Endothelial cell of umbilical vein (primary cell): ENCODE measurements around the gene HIC1.

Experiments used
- EZH2 ChIP-seq: IDR thresholded peaks from 2 replicates; pipeline ENCODE4 v1.6.1; 2012; ENCODE audit warnings: borderline replicate concordance, low read depth, mild to moderate bottlenecking, moderate library complexity, low read length, inconsistent platforms; ENCODE audit not compliant: severe bottlenecking
- FOS ChIP-seq: IDR thresholded peaks from 2 replicates; pipeline ENCODE4 v1.6.1; 2011; ENCODE audit warnings: mild to moderate bottlenecking, low read length, moderate library complexity, borderline replicate concordance; ENCODE audit not compliant: insufficient read depth
- GATA2 ChIP-seq: IDR thresholded peaks from 2 replicates; pipeline ENCODE4 v1.7.0; 2011; ENCODE audit warnings: low read depth, mild to moderate bottlenecking, moderate library complexity, mixed read lengths, low read length; ENCODE audit not compliant: insufficient read length, insufficient read depth
- JUN ChIP-seq: IDR thresholded peaks from 2 replicates; pipeline ENCODE4 v1.6.1; 2011; ENCODE audit warnings: borderline replicate concordance, low read depth; ENCODE audit not compliant: insufficient read length, insufficient read depth
- MYC ChIP-seq: IDR thresholded peaks from one replicate; pipeline ENCODE4 v1.6.1; 2011; ENCODE audit warnings: mild to moderate bottlenecking, low read depth, low read length
- POLR2A ChIP-seq: IDR thresholded peaks from 2 replicates; pipeline ENCODE4 v1.6.1; 2012; ENCODE audit warnings: low read depth, mild to moderate bottlenecking, control low read depth, low read length
- POLR2AphosphoS5 ChIP-seq: IDR thresholded peaks from 2 replicates; pipeline ENCODE4 v1.6.1; 2012; ENCODE audit warnings: low read depth, mild to moderate bottlenecking, control low read depth, low read length, moderate library complexity; ENCODE audit not compliant: insufficient read depth
- TF ChIP-seq, protein P1 (sequence below), 2 donors: IDR thresholded peaks; 1 replicate in 1 of 2; 2 replicates in 1 of 2; pipeline ENCODE4 v1.5.1; 2011; ENCODE audit warnings: low read length in 2 of 2, mild to moderate bottlenecking in 2 of 2, moderate library complexity in 2 of 2, control low read depth in 1 of 2, inconsistent platforms in 1 of 2, low read depth in 1 of 2; ENCODE audit not compliant: insufficient read depth in 1 of 2; ENCODE audit errors: extremely low read depth in 1 of 2
- TF ChIP-seq, protein P2 (sequence below): IDR thresholded peaks from 2 replicates; pipeline ENCODE4 v1.6.1; 2011; ENCODE audit not compliant: insufficient read depth, insufficient read length

DNA sequence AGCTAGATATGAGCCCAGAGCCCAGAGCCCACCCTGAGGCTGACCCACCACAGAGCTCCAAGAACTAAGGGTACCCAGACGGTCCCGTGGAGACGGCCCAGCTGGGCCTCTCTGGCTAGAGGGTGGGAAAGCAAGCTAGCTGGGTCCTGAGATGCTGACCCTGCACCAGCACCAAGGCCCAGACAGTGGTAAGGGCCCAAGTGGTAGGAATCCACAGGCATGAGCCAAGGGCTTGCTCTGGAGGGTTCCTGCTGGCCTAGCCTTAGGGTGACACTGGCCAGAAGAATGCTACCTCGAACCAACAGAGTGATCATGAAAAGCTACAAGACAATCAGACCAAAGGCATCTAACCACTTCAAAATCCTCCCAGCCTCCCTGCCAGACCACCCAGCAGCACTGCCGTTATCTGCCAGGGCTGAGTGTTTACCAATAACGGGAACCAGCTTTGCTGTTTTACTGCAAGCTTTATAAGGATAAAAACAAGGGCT, 13.2 kb downstream of the HIC1 start:
- TF ChIP-seq JUN (no peak), POLR2A (no peak), MYC (no peak), FOS (no peak), EZH2 (no peak), GATA2 (no peak), POLR2AphosphoS5 (no peak)
- TF ChIP-seq, protein P1, sequence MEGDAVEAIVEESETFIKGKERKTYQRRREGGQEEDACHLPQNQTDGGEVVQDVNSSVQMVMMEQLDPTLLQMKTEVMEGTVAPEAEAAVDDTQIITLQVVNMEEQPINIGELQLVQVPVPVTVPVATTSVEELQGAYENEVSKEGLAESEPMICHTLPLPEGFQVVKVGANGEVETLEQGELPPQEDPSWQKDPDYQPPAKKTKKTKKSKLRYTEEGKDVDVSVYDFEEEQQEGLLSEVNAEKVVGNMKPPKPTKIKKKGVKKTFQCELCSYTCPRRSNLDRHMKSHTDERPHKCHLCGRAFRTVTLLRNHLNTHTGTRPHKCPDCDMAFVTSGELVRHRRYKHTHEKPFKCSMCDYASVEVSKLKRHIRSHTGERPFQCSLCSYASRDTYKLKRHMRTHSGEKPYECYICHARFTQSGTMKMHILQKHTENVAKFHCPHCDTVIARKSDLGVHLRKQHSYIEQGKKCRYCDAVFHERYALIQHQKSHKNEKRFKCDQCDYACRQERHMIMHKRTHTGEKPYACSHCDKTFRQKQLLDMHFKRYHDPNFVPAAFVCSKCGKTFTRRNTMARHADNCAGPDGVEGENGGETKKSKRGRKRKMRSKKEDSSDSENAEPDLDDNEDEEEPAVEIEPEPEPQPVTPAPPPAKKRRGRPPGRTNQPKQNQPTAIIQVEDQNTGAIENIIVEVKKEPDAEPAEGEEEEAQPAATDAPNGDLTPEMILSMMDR (IDR thresholded peaks at IDR 0.05; ENCODE audit: extremely low read depth in 1 of 2, insufficient read depth in 1 of 2, low read depth in 1 of 2, low read length in 2 of 2): no peak
- TF ChIP-seq, protein P2, sequence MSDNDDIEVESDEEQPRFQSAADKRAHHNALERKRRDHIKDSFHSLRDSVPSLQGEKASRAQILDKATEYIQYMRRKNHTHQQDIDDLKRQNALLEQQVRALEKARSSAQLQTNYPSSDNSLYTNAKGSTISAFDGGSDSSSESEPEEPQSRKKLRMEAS: no peak
